K562 (cell line): Measurements from ENCODE around the gene GPX7. TPM values are rescaled to one million over a fixed set of nuclear protein-coding genes. Genes with fewer than 3 reads are reported as not detected.

Experiments
- ATAC-seq: fragments of 200-7000 bp; cut with Tn5 transposase; 3 replicates; pipeline ENCODE4 v1.9.1; 2020; ENCODE audit warnings: moderate library complexity
- BruUV-seq: library from RNA; stranded (reverse); fragments of 400-500 nt; replicated peaks from 2 replicates; lab custom pipeline; 2021; lab: Mats Ljungman, UMichigan
- CTCF ChIA-PET: fragments of 300-600 bp; formaldehyde crosslinking; extraction: SDS; loops from one replicate; lab custom pipeline; 2021; ENCODE audit warnings: low intra/inter-chr PET ratio; lab: Yijun Ruan, JAX
- POLR2A ChIA-PET: fragments of 300-600, 350-650 bp; sonication (Branson Sonifier 250); formaldehyde crosslinking; extraction: SDS; loops from one replicate; lab custom pipeline; 2021; ENCODE audit warnings: antibody characterized with exemption, inconsistent platforms; lab: Yijun Ruan, JAX
- DNase-seq, 4 experiments: peaks; one replicate each; pipeline versions ENCODE4 v3.0.0 to v3.0.0-alpha.2; 2011 to 2018; ENCODE audit warnings: low spot score in 3 of 4, mixed read lengths in 3 of 4; ENCODE audit errors: extremely low read depth in 1 of 4
- FAIRE-seq: peaks from 2 replicates; lab custom pipeline; 2011; peaks lifted over from hg19 to GRCh38; lab: Jason Lieb, UNC
- H2AFZ ChIP-seq: 2 replicates; pipeline ENCODE4 v1.6.0; 2011; ENCODE audit warnings: low read depth, low read length, control low read depth, inconsistent platforms
- H3K27ac ChIP-seq: fragments of 200-600 bp; 3 replicates; pipeline ENCODE4 v1.8.0; 2011; ENCODE audit warnings: low read depth, mild to moderate bottlenecking, control low read depth, inconsistent platforms, low read length, moderate library complexity, mixed read lengths; ENCODE audit errors: extremely low read depth
- H3K27me3 ChIP-seq, 2 experiments: fragments of 300-600 bp in 1 of 2; 2 replicates in 1 of 2; 3 replicates in 1 of 2; pipeline versions ENCODE4 v1.6.0 to v1.8.0; 2011; ENCODE audit warnings: inconsistent platforms in 2 of 2, low read length in 2 of 2, mild to moderate bottlenecking in 1 of 2, mixed read lengths in 1 of 2, moderate library complexity in 1 of 2; ENCODE audit not compliant: control insufficient read depth in 2 of 2, insufficient read depth in 2 of 2
- H3K36me3 ChIP-seq: fragments of 300-600 bp; 3 replicates; pipeline ENCODE4 v1.8.0; 2011; ENCODE audit warnings: mild to moderate bottlenecking, low read length, inconsistent platforms; ENCODE audit not compliant: control insufficient read depth, insufficient read depth
- H3K4me1 ChIP-seq, 2 experiments: fragments of 200-600 bp in 1 of 2; replicated peaks in 1 of 2; 2 replicates in 1 of 2; 3 replicates in 1 of 2; pipeline versions ENCODE4 v1.5.1 to v1.8.0; 2011; ENCODE audit warnings: inconsistent platforms in 2 of 2, low read length in 2 of 2, mild to moderate bottlenecking in 1 of 2, mixed read lengths in 1 of 2, moderate library complexity in 1 of 2; ENCODE audit not compliant: control insufficient read depth in 2 of 2, insufficient read depth in 2 of 2
- H3K4me2 ChIP-seq: 2 replicates; pipeline ENCODE4 v1.6.1; 2011; ENCODE audit warnings: low read length, control low read depth, inconsistent platforms, mixed read lengths; ENCODE audit not compliant: insufficient read depth
- H3K4me3 ChIP-seq: fragments of 200-600 bp; sonication (generic), shearing (Covaris generic); 2 replicates; pipeline ENCODE4 v1.5.1; 2016; ENCODE audit warnings: control low read depth, inconsistent platforms
- H3K79me2 ChIP-seq: fragments of 200-600 bp; 3 replicates; pipeline ENCODE4 v1.8.0; 2011; ENCODE audit warnings: low read length, inconsistent platforms; ENCODE audit not compliant: control insufficient read depth, insufficient read depth
- H3K9ac ChIP-seq, 2 experiments: 2 replicates each; pipeline versions ENCODE4 v1.6.0 to v1.6.1; 2011; ENCODE audit warnings: low read depth in 2 of 2, low read length in 2 of 2, control low read depth in 1 of 2, inconsistent platforms in 1 of 2, mild to moderate bottlenecking in 1 of 2, mixed read lengths in 1 of 2; ENCODE audit not compliant: insufficient read depth in 1 of 2
- H3K9me1 ChIP-seq: one replicate; pipeline ENCODE4 v1.6.0; 2011; ENCODE audit warnings: inconsistent platforms, mild to moderate bottlenecking, low read length, moderate library complexity; ENCODE audit not compliant: control insufficient read depth, insufficient read depth
- H3K9me3 ChIP-seq: replicated peaks from 2 replicates; pipeline ENCODE4 v1.5.1; 2011; ENCODE audit warnings: low read depth, low read length, inconsistent platforms; ENCODE audit not compliant: control insufficient read depth, insufficient read depth
- H4K20me1 ChIP-seq: replicated peaks from 2 replicates; pipeline ENCODE4 v1.6.1; 2011; ENCODE audit warnings: low read length, inconsistent platforms, mixed read lengths; ENCODE audit not compliant: control insufficient read depth, insufficient read depth
- ATF1 ChIP-seq, 2 experiments: fragments of 450-650 bp in 1 of 2; IDR thresholded peaks; 2 replicates each; pipeline ENCODE4 v1.6.1; 2016; ENCODE audit warnings: missing compliant biosample characterization in 1 of 2, missing genetic modification characterization in 1 of 2
- BCOR ChIP-seq: fragments of 450-650 bp; IDR thresholded peaks from 2 replicates; pipeline ENCODE4 v1.6.1; 2016
- CBX3 ChIP-seq, 2 experiments: IDR thresholded peaks; 1 replicate in 1 of 2; 2 replicates in 1 of 2; pipeline ENCODE4 v1.6.1; 2012; ENCODE audit warnings: inconsistent platforms in 2 of 2, low read length in 2 of 2, borderline replicate concordance in 1 of 2, control low read depth in 1 of 2
- GABPB1 ChIP-seq: sonication (generic); formaldehyde crosslinking; IDR thresholded peaks from 2 replicates; pipeline ENCODE4 v1.8.0; 2022; ENCODE audit warnings: mild to moderate bottlenecking, missing genetic modification reagents
- KDM1A ChIP-seq, 2 experiments: fragments of 450-650 bp; IDR thresholded peaks; 2 replicates each; pipeline ENCODE4 v1.6.1; 2016; ENCODE audit warnings: mild to moderate bottlenecking in 2 of 2
- RBM25 ChIP-seq: fragments of 200-400 bp; formaldehyde crosslinking; IDR thresholded peaks from 2 replicates; pipeline ENCODE4 v1.6.1; 2018; ENCODE audit warnings: low read length, low read depth, moderate library complexity; ENCODE audit not compliant: severe bottlenecking
- SP1 ChIP-seq: sonication (generic); formaldehyde crosslinking; IDR thresholded peaks from 2 replicates; pipeline ENCODE4 v1.8.1; 2022; ENCODE audit warnings: mild to moderate bottlenecking, missing genetic modification reagents
- ZNF146 ChIP-seq: IDR thresholded peaks from one replicate; pipeline ENCODE4 v1.6.1; 2018; ENCODE audit warnings: missing compliant biosample characterization; ENCODE audit not compliant: unreplicated experiment
- ZNF407 ChIP-seq: fragments of 450-650 bp; IDR thresholded peaks from 2 replicates; pipeline ENCODE4 v1.6.1; 2016; ENCODE audit warnings: low read depth
- WGBS: fragments of 100-300 bp; shearing (Covaris generic); methylation state at CpG from one replicate; pipeline ENCODE4 v1.1.6; 2016; ENCODE audit warnings: low coverage, mixed read lengths; ENCODE audit not compliant: insufficient coverage; ENCODE audit errors: missing lambda C conversion rate; 5-methylcytosine and 5-hydroxymethylcytosine counted together
- in situ Hi-C: fragments of 300-500 bp; cut with MboI; formaldehyde crosslinking; loops from 4 replicates; pipeline ENCODE4 v1.15.0; 2018; ENCODE audit warnings: inconsistent platforms, mixed read lengths
- intact Hi-C: fragments of 100-400 bp; cut with micrococcal nuclease; formaldehyde crosslinking; loops from 2 replicates; pipeline ENCODE4 v1.14.2; 2022
- polyA plus RNA-seq, 8 experiments: library from polyadenylated mRNA; depleted of rRNA in 4 of 8; stranded (reverse) in 5 of 8; unstranded in 3 of 8; fragments of >200 nt; fragmentation: Nextera tagmentation in 2 of 8; fragmentation: Illumina TruSeq in 1 of 8; extraction: Ambion mirVana in 2 of 8; extraction: Trizol in 1 of 8; gene quantifications; 2 replicates each; pipeline versions ENCODE4 v1.2.1 to v1.2.3, GENCODE V29; 2011 to 2014; ENCODE audit warnings: inconsistent platforms in 1 of 8, missing spikeins in 1 of 8
- total RNA-seq, 7 experiments: library from RNA; depleted of rRNA in 6 of 7; stranded (reverse); fragments of >200 nt in 6 of 7; fragmentation: Illumina TruSeq in 2 of 7; extraction: Trizol in 2 of 7; gene quantifications; 2 replicates each; pipeline versions ENCODE4 v1.2.1 to v1.2.3, GENCODE V29; 2011 to 2021; ENCODE audit warnings: low replicate concordance in 1 of 7

Gene GPX7
- total and polyA plus RNA-seq, 9 of the 15 experiments (the other 6 are each of a cell fraction or from before 2014, with no cell fraction given), result 0.08 TPM; not detected in 8

- H3K27ac ChIP-seq, result no peak overlapping the region
- H3K9me1 ChIP-seq, result no peaks in the 10 kb centered on the region
- H3K4me3 ChIP-seq, result no peak overlapping the region
- in situ Hi-C loops (no loop called here), intact Hi-C loops (no loop called here)
- ChIA-PET POLR2A (interaction anchor here (0.6 to 1.0 kb wide), 2 partner anchors 12 to 16 kb away, joined by 4 to 5 read pairs; no protein-coding TSS in a partner anchor), CTCF (no interaction called here)
- no peaks in the 10 kb centered on the region for H3K79me2 ChIP-seq
- BruUV-seq, result no TSS peak
- no peaks in the 10 kb centered on the region; a peak in 1 of 5 replicates for H3K4me1 ChIP-seq
- no peak overlapping the region for H3K4me2 ChIP-seq
- DNase-seq (no peak), ATAC-seq (peak; percentile 62), FAIRE-seq (no peak)
- H3K27me3 ChIP-seq, result no peaks in the 10 kb centered on the region
- no peak overlapping the region for H3K9ac ChIP-seq
- H3K9me3 ChIP-seq, result no peaks in the 10 kb centered on the region
- no peaks in the 10 kb centered on the region for H3K36me3 ChIP-seq
- H2AFZ ChIP-seq, result no peak overlapping the region
- WGBS, result 25% methylated on average over 7 of the region's 7 CpGs
- no peak for TF ChIP-seq ZNF407
- peak; percentile 25; the same call in 1 of the 2 replicates for TF ChIP-seq BCOR
- TF ChIP-seq RBM25, result peak; percentile 48
- TF ChIP-seq KDM1A (IDR thresholded peaks at IDR 0.05), result peak; percentile 8 to 42; a peak in 1 of 4 replicates
- no peak for TF ChIP-seq CBX3 (IDR thresholded peaks at IDR 0.05; ENCODE audit: borderline replicate concordance in 1 of 2, low read length in 2 of 2)
- TF ChIP-seq ZNF146, result peak; percentile 93
- no peak for TF ChIP-seq SP1
- no peak for TF ChIP-seq GABPB1
- no peak for TF ChIP-seq ATF1 (CRISPR knock-in tag; IDR thresholded peaks at IDR 0.05)
- 0 out of 2 replicates have a peak, but pooled peaks have one; percentile 14 for TF ChIP-seq ATF1 (tag; IDR thresholded peaks at IDR 0.05)
- no peaks in the 10 kb centered on the region for H4K20me1 ChIP-seq
Observed at GRCh38 chr1:52598729-52599128, 3.4 kb upstream of the GPX7 start.
